Peyer's patch (tissue), 4 donors: Measurements from ENCODE around the gene BRI3BP.

Source experiments
- CTCF ChIP-seq, 6 experiments: fragments of 450-650 bp in 4 of 6; fragments of 200-600 bp in 2 of 6; sonication (generic) in 1 of 6; IDR thresholded peaks; one replicate each; pipeline ENCODE4 v1.5.1; 2017 to 2019; ENCODE audit warnings: antibody characterized with exemption in 6 of 6, mild to moderate bottlenecking in 3 of 6, moderate library complexity in 1 of 6
- POLR2A ChIP-seq, 2 donors: fragments of 450-650 bp; IDR thresholded peaks; one replicate each; pipeline ENCODE4 v1.5.1; 2017; ENCODE audit warnings: antibody characterized with exemption in 2 of 2, mild to moderate bottlenecking in 2 of 2, moderate library complexity in 2 of 2

- no peak for TF ChIP-seq CTCF (IDR thresholded peaks at IDR 0.05)
- no peak for TF ChIP-seq POLR2A (IDR thresholded peaks at IDR 0.05)
Observed at GRCh38 chr12:125056306-125056705, 62.9 kb downstream of the BRI3BP start.
